ENCODE measurements around the gene JMJD1C.
"Not testable (repeated sequence)": the region's sequence is repeated elsewhere in the genome, so short reads cannot be mapped to it uniquely, and the experiment has no call there.

Gene JMJD1C

DNA sequence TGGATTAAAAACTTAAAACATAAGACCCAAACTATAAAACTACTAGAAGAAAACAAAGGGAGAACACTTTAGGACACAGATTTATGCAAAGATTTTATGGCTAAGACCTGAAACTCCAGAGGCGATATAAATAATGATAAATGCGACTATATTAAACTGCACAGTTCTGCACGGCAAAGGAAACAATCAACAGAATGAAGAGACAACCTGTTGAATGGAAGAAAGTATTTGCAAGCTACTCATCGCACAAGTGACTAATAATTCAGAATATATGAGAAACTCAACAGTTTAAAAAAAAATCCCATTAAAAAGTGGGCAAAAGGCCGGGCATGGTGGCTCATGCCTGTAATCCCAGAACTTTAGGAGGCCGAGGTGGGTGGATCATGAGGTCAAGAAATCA, 73.6 kb downstream of the JMJD1C start:
- DNase-seq, result no peak

DNA sequence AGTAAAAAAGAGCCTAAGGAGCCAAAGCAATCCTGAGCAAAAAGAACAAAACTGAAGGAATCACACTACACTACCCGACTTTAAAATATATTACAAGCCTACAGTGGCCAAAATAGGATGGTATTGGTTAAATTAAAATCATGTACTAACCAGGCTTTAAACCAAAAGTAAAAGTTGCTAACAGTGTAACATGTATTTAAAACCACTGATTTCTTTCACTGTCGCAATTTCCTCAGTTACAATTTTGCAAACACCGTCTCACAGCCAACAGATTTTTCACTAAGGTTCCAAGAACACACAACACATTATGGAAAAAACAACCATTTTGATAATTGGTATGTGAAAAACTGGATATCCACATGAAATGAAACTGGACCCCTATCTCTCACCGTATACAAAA, 74.0 kb downstream of the JMJD1C start:
- no peak for DNase-seq

DNA sequence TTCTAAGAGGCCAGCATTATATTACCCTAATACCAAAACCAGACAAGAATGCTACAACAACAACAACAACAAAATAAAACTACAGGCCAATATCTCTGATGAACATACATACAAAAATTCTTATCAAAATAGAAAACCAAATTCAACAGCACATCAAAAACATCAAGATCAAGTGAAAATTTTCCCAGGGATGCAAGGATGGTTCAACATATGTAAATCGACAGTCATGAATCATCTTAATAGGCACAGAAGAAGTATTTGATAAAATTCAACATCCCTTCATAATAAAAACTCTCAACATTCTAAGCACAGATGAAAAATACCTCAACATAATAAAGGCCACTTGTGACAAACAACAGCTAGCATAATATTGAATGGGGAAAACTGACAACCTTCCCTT, 75.3 kb downstream of the JMJD1C start:
- DNase-seq, result no peak

DNA sequence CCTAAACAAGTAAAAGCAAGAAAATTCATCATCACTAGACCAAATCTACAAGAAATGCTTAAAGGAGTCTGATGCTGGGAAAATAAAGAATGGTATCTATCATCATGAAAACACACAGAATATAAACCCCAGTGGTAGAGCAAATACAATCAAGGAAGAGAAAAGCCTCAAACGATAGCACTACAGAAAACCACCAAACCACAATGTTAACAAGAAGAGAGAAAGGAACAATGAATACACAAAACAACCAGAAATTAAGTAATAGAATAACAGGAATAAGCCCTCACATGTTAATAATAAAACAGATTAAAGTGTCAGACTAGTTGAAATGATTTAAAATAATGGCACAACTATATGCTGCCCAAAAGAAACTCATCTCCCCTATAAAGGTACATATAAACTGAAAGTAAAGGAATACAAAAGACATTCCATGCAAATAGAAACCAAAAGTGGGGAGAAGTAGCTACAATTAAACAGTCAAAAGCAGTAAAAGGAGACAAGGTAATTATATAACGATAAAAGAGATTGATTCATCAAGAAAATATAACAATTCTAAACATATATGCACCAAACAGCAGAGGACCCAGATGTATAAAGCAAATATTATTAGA, 77.3 kb downstream of the JMJD1C start:
- no peak for DNase-seq

DNA sequence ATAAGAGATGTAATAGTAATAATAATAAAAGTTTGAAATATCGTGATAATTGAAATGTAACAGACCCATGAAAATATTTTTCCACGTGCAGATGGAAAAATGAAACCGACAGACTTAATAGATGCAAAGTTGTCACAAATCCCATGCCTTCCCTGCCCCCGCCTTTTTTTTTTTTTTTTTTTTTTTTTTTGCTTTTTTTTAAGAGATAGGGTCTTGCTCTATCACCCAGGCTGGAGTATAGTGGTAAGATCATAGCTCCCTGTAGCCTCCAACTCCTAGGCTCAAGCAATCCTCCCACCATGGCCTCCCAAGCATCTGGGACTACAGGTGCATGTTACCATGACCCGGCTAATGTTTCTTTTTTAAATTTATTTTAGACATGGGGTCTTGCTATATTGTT, 80.5 kb downstream of the JMJD1C start:
- DNase-seq, result no peak

DNA sequence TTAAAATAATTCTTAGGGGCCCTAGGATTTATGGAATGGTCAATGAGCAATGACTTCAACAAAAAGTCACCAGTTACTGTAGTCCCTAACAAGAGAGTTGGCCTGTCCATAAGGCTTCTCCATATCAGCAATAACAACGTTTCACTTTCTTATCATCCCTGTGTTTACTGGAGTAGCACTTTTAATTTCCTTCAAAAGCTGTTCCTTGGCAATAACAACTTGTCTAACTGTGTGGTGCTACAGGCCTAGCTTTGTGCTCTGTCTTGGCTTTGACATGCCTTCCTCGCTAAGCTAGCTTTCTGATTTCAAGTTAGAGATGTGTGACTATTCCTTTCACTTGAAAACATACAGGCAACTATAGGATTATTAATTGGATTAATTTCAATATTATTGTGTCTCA, 81.1 kb downstream of the JMJD1C start:
- no peak for DNase-seq

DNA sequence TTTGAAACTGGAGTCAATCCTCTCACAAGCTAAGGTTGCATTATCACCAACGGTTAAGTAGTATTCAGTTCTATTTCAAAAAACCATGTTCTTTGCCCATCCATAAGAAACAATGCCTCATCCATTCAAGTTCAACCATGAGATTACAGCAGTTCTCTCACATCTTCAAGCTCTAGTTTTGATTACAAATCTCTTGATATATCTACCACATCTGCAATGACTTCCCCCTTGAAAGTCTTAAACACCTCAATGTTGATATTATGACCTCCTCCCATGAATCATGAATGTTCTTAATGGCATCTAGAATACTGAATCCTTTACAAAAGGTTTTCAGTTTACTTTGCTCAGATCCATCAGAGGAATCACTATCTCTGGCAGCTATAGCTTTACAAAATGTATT, 81.8 kb downstream of the JMJD1C start:
- DNase-seq, result no peak

DNA sequence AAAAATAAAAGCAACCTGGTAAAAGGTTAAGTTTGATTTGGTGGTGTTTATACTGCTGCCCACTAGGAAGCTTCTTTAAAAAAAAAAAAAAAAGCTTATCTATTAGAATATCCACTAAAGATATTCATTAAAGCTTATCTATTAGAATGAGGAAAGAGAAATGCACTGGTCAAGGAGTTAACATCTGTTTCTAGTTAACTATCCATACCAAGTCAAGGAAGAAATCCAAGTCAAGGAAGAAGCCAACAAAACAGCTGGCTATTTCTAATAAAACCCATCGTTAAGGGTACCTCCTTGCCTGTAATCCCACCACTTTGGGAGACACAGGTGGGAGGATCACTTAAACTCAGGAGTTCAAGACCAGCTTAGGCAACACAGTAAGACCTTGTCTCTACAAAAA, 82.6 kb downstream of the JMJD1C start:
- DNase-seq, result no peak

DNA sequence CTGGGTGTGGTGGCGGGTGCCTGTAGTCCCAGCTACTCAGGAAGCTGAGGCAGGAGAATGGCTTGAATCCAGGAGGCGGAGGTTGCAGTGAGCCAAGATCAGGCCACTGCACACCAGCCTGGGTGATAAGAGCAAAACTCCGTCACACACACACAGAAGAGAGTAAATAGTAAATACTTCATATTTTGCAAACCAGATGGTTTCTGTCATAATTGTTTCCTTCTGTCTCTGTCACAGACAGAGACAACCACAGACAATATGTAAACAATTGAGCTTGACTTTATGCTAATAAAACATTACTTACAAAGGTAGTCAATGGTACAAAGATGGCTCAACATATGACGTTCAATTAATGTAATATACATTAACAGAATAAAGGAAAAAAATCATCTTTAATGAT, 83.7 kb downstream of the JMJD1C start:
- no peak for DNase-seq

DNA sequence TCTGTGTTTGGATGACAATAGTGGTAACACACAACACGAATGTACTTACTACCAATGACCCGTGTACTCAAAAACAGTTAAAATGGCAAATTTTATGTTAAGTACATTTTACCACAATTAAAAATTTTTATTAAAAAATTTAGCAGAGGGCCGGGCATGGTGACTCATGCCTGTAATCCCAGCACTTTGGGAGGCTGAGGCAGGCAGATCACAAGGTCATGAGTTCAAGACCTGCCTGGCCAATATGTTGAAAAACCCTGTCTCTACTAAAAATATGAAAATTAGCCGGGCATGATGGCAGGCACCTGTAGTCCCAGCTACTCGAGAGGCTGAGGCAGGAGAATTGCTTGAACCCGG, 88.5 kb downstream of the JMJD1C start:
- DNase-seq, result not testable (repeated sequence)

DNA sequence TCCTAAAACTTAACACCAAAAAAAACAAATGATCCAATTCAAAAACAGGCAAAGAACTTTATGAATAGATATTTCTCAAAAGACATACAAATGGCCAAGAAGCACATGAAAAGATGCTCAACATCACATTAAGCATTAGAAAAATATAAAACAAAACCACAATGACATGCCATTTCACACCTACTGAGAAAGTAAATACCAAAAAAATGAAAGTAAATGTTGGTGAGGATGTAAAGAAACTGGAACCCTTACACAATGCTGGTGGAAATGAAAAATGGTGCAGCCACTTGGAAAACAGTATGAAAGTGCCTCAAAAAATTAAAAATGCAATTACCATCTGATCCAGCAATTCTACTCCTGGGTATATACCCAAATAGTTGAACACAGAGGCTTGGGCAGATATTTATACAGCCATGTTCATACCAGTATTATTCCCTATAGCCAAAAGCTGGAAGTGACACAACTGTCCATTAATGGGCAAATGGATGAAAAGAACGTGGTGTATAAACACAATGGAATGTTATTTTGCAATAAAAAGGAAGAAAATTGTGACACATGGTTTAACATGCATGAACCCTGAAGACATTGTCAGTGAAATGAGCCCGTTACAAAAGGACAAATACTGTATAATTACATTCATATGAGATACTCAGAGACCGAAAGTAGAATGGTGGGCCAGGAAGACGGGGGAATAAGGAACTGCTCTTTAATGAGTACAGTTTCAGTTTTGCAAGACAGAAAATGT, 89.0 kb downstream of the JMJD1C start:
- no peak for DNase-seq

DNA sequence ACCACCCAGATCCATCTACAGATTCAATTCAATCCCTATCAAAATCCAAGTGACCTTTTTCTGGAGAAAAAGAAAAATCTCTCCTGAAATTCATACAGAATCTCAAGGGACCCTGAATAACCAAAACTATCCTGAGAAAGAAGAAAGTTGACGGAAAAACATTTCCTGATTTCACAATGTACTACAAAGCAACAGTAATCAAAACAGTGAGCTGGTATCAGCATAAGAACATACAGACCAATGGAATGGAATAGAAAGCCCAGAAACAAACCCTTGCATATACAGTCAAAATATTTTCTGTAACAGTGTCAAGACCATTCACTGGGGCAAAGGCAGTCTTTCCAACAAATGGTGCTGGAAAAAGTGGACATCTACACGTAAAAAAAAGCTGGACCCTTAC, 89.9 kb downstream of the JMJD1C start:
- DNase-seq, result no peak

DNA sequence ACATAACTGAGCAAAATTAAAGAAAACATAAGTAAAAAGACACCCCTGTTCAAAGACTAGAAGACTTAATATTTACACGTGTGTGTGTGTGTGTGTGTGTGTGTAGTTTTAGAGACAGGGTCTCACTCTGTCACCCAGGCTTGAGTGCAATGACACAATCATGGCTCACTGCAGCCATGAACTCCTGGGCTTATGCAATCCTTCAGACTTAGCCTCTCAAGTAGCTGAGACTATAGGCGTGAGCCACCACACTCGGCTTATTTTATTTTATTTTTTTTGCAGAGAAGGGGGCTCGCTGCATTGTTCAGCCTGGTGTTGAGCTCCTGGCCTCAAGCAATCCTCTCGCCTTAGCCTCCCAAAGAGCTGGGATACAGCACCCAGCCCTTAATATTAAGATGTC, 90.3 kb downstream of the JMJD1C start:
- no peak for DNase-seq

DNA sequence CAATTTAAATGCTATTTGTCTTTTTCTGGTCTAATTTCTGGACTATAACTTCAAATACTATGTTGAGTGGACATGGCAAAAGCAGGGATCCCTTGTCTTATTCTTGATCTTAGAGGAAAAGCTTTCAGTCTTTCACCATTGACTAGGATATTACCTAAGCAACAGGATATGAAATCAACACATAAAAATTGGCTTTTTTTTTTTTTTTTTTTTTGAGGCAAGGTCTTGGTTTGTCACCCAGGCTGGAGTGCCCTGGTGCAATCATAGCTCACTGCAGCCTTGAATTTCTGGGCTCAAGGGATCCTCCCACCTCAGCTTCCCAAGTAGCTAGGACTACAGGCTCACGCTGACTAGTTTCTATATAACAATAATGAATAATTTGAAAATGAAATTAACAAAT, 90.8 kb downstream of the JMJD1C start:
- no peak for DNase-seq

DNA sequence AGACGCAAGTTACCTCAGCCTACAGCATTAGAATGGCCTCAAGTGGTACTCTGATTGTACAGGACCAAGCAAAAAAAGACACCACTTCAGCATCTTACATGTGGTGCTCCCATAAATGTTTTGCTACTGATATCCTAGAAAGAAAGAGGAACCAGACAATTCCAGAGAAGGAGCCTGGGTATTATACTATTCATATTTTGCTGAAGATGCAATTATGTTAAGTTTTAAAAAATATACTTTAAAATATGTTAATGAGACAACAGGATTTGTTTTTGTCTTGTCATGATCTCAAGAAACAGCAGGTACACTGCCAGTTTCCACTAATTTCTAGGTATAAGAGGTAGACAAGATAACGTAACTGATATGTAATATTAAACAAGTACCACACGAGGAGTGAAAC, 92.6 kb downstream of the JMJD1C start:
- no peak for DNase-seq

DNA sequence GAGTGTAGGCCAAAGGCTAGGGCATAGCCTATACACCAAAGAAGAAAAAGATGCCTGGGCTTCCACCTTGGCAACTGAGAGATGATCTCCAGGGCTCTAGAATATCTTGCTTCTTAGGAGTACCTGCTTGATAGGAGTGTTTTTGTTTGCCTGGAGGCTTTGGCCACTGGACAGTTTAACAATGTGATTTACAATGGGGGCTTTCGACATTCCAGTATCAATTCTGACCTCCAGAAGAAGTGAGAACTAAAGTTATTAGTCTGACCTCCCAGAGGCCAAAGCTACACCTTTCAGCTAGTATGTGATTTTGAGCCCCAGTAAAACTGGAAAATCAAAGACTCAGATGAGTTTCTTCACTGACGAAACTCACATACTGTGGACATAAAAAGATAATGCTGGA, 96.1 kb downstream of the JMJD1C start:
- DNase-seq, result no peak

DNA sequence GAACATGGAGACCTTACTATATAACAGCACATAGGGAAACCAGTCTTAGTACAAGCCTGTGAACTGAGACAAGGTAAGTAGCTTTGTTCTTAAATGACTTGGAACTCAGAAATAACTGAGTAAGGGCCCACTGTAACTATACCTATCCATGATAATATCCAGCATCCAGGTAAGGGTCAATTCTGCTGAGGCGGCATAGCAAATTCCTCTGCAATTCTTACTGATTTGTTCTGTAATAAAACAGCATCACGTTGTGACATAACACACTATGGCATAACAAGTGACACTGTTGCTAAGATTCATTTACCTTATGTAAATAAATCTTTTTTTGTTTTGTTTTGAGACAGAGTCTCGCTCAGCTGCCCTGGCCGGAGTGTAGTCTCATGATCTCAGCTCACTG, 97.4 kb downstream of the JMJD1C start:
- no peak for DNase-seq

DNA sequence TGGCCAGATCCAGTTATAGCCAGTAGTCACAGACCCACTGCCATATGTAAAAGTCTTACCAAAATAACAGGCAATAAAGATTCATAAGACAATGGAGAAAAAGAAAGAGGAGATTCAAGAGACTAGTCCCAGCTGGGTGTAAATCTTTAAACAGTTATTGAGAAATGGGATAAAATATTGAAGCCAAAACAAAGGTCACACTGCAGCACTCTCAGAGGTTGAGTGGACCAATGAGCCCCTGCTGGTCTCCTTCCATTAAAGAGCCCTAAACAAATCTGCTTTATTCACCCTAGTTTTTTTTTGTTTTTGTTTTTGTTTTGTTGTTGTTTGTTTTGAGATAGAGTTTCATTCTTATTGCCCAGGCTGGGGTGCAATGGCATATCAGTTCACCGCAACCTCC, 98.8 kb downstream of the JMJD1C start:
- no peak for DNase-seq

DNA sequence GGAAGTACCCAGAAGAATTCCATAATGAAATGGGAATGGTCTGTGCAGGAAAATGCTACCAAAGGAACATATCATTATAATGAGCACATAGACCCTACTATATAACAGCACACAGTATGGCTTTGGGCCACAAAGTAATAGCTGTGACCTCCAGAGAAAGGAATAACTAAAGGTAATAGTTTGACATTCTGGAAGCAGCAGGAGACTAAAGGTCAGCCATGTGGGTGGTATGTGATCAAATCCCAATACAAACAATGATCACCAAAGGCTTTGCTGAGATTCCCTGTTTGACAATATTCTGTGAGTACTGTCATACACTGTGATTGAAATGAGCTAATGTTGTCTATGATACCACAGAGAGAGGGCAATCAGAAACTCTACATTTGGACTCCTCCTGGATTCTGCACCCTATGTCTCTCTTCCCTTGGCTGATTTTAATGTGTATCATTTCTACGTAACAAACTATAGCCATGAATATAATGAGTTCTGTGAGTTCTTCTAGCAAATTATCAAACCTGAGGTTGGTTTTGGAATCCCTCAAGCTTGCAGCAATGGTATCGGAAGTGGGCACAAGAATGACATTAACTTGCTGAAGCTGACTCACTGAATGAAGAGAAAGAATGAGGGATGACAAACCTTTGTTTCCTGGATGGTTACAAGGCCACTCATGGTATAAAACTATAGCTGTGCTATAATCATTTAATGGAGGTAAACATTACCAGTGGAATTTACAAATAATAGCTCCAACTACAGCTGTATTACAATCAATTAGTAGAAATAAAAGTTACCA, 99.6 kb downstream of the JMJD1C start:
- no peak for DNase-seq

DNA sequence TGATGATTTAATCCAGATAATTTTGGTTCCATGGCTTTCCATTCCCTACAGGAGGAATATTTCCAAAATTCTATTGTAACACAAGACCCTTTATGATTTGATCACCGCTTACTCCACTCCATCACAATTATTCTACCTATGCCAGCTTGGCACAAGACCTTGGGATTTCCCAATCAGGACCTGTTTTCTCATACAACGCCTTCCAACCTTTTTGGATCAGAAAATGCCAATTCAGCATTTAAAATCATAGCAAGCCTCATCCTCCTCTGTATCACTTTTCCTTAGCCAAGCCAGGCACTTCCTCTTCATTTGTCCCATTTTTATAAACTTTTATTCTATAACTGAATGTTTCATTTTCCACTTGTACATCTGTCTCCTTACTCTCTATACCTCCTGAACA, 100.9 kb downstream of the JMJD1C start:
- DNase-seq, result no peak

DNA sequence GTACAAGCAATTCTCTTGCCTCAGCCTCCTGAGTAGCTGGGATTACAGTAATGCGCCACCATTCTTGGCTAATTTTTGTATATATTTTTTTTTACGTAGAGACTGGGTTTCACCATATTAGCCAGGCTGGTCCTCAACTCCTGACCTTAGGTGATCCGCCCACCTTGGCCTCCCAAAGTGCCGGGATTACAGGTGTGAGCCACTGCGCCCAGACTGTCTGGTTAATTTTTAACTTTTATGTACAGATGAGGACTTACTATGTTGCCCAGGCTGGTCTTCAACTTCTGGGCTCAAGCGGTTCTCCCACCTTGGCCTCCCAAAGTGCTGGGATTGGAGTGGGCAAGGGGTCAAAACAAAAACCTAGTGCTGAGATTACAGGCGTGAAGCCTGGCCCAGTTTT, 101.8 kb downstream of the JMJD1C start:
- no peak for DNase-seq

DNA sequence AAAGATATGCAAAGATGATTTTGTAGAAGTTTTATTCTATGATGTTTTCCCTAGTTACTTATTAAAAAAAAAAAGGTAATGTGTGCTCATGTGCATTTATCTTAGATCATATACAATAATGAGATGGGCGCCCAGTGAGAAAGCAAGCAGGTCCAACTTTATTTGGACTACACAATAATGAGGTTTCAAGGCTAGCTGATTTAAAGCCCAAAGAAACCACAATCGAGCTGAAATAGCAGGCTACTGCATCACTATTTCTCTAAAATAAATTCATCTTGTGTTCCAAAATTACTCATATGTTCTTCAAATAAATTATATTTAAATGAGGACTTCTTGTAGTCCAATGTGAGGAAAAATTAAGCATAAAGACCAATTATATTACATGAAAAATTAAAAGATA, 110.1 kb downstream of the JMJD1C start:
- DNase-seq, result no peak

DNA sequence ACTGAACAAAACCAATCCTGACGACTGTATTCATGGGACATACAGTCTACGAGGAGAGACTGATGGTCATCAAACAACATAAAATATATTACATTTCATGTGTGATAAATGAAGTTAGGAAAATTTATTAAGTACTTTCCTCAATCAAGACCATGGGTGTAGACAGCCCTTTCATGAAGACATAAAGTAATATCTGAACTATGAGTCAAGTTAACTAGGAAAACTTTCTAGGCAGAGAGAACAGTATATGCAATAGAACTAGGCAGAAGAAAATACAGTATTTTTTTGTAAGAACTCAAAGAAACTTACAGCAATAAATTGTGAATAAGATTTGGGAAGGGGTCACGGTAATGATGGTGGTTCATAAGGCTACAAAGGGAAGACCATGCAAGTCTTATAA, 112.8 kb downstream of the JMJD1C start:
- DNase-seq, result no peak

DNA sequence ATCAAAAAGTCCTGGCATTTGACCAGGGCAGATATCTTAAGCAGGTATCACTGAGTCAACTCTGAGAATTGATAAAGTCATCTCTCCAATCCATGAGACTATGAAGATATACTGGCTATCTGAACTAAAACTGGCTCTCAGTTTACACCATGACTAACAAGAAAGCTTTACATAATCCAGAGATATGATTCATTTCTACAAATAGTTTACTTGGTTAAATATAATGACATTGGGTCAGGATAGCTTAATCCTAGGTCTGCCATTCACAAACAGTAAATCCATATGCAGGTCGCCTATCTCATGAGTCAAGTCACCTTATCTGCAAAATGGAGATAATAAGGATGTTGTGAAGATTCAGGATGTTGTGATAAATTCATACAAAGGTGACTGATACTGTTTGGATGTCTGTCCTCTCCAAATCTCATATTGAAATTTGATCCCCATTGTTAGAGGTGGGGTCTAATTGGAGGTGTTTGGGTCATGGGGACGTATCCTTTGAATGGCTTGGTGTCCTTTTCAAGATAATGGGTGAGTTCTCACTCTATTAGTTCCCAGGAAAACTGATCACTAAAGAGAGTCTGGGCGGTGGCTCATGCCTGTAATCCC, 117.4 kb downstream of the JMJD1C start:
- no peak for DNase-seq
